HEK293T (cell line): Measurements from ENCODE around the gene MOCOS.
A peak's percentile ranks its signal among the peaks of the same experiment; 100 is the strongest.

Experiments used
- CTCF ChIA-PET: fragments of 350-600 bp; formaldehyde crosslinking; extraction: SDS; loops from one replicate; lab custom pipeline; 2021; ENCODE audit warnings: antibody characterized with exemption, inconsistent platforms; lab: Yijun Ruan, JAX
- POLR2A ChIA-PET: fragments of 350-600 bp; formaldehyde crosslinking; extraction: SDS; loops from one replicate; lab custom pipeline; 2020; ENCODE audit warnings: antibody characterized with exemption, inconsistent platforms; lab: Yijun Ruan, JAX
- DNase-seq: peaks from one replicate; pipeline ENCODE4 v3.0.0; 2012; ENCODE audit warnings: mixed read lengths; ENCODE audit errors: extremely low spot score
- ARNT ChIP-seq: fragments of 450-650 bp; IDR thresholded peaks from 2 replicates; pipeline ENCODE4 v1.6.1; 2017; ENCODE audit warnings: mild to moderate bottlenecking
- BHLHE40 ChIP-seq: fragments of 450-650 bp; IDR thresholded peaks from 2 replicates; pipeline ENCODE4 v1.6.1; 2016; ENCODE audit warnings: mild to moderate bottlenecking, moderate library complexity, borderline replicate concordance
- CTBP1 ChIP-seq: fragments of 450-650 bp; IDR thresholded peaks from 2 replicates; pipeline ENCODE4 v1.6.1; 2016; ENCODE audit warnings: borderline replicate concordance
- ELF4 ChIP-seq: fragments of 450-650 bp; IDR thresholded peaks from 2 replicates; pipeline ENCODE4 v1.6.1; 2017; ENCODE audit warnings: antibody characterized with exemption
- FOXA1 ChIP-seq: fragments of 450-650 bp; IDR thresholded peaks from 2 replicates; pipeline ENCODE4 v1.6.1; 2016; ENCODE audit warnings: mild to moderate bottlenecking
- FOXK2 ChIP-seq: fragments of 450-650 bp; IDR thresholded peaks from 2 replicates; pipeline ENCODE4 v1.6.1; 2016; ENCODE audit warnings: mild to moderate bottlenecking
- FOXM1 ChIP-seq: fragments of 450-650 bp; IDR thresholded peaks from 2 replicates; pipeline ENCODE4 v1.6.1; 2017; ENCODE audit warnings: mild to moderate bottlenecking, borderline replicate concordance
- HDGF ChIP-seq: fragments of 450-650 bp; IDR thresholded peaks from 2 replicates; pipeline ENCODE4 v1.6.1; 2017; ENCODE audit warnings: antibody characterized with exemption, borderline replicate concordance
- L3MBTL2 ChIP-seq: fragments of 450-650 bp; conservative IDR thresholded peaks from 2 replicates; pipeline ENCODE4 v1.6.1; 2016; ENCODE audit warnings: mild to moderate bottlenecking
- LEF1 ChIP-seq: fragments of 450-650 bp; IDR thresholded peaks from 2 replicates; pipeline ENCODE4 v1.6.1; 2017; ENCODE audit warnings: mild to moderate bottlenecking, borderline replicate concordance
- NFRKB ChIP-seq: fragments of 450-650 bp; IDR thresholded peaks from 2 replicates; pipeline ENCODE4 v1.6.1; 2016; ENCODE audit warnings: mild to moderate bottlenecking, moderate library complexity
- PKNOX1 ChIP-seq: fragments of 450-650 bp; IDR thresholded peaks from 2 replicates; pipeline ENCODE4 v1.6.1; 2016
- SP1 ChIP-seq: fragments of 450-650 bp; IDR thresholded peaks from 2 replicates; pipeline ENCODE4 v1.6.1; 2017
- SUZ12 ChIP-seq: fragments of 450-650 bp; IDR thresholded peaks from 2 replicates; pipeline ENCODE4 v1.6.1; 2016; ENCODE audit warnings: mild to moderate bottlenecking
- TARDBP ChIP-seq: fragments of 450-650 bp; IDR thresholded peaks from 2 replicates; pipeline ENCODE4 v1.6.1; 2016
- ZNF384 ChIP-seq: fragments of 450-650 bp; IDR thresholded peaks from 2 replicates; pipeline ENCODE4 v1.6.1; 2016

The MOCOS gene

GRCh38 chr18:36187193-36187825 lies at the start of gene MOCOS:
Gene MOCOS, plus strand, starts transcription at chr18:36187497. Its CDS starts 43 bp downstream, at chr18:36187540.
- DNase-seq, result peak; percentile 96
- no peak for TF ChIP-seq ELF4
- peak; percentile 84 for TF ChIP-seq L3MBTL2
- TF ChIP-seq TARDBP, result no peak
- CTCF ChIA-PET, result interaction anchor here (1.3 kb wide), 1 partner anchor 79 kb away, joined by 3 read pairs; no protein-coding TSS in a partner anchor
- POLR2A ChIA-PET, result interaction anchor here (0.8 to 1.4 kb wide), 3 partner anchors 10 to 59 kb away, joined by 3 to 4 read pairs (median 4); no protein-coding TSS in a partner anchor

GRCh38 chr18:36139245-36139644 lies 48.1 kb upstream of the MOCOS start:
- CTCF ChIA-PET, result interaction anchor here (0.6 to 1.7 kb wide), 4 partner anchors 9 to 145 kb away, joined by 3 to 5 read pairs (median 4); partner anchors contain the start of gene ELP2
- TF ChIP-seq ELF4 (no peak), ARNT (no peak), FOXM1 (no peak), PKNOX1 (no peak), FOXK2 (no peak), LEF1 (no peak), L3MBTL2 (no peak), ZNF384 (no peak), CTBP1 (no peak), HDGF (no peak), SP1 (no peak), NFRKB (no peak), SUZ12 (no peak)
- no peak for DNase-seq
- POLR2A ChIA-PET, result interaction anchor here (3.3 kb wide), 1 partner anchor 10 kb away, joined by 23 read pairs; the partner anchor contains the start of genes ELP2 and SLC39A6

GRCh38 chr18:36141576-36141975 lies 45.7 kb upstream of the MOCOS start:
- ChIA-PET POLR2A (interaction anchor here (3.3 kb wide), 1 partner anchor 12 kb away, joined by 23 read pairs; the partner anchor contains the start of genes ELP2 and SLC39A6), CTCF (interaction anchor here (0.7 kb wide), 1 partner anchor 123 kb away, joined by 8 read pairs; no protein-coding TSS in a partner anchor)
- TF ChIP-seq FOXM1 (no peak), SUZ12 (no peak), HDGF (no peak), PKNOX1 (no peak), FOXA1 (no peak), L3MBTL2 (no peak), ELF4 (no peak)
- no peak for DNase-seq

- ChIA-PET CTCF (no interaction called here), POLR2A (no interaction called here)
- no peak for DNase-seq
- TF ChIP-seq FOXA1 (no peak), PKNOX1 (no peak), FOXK2 (no peak), ELF4 (no peak), ZNF384 (no peak), FOXM1 (no peak), LEF1 (no peak), CTBP1 (no peak), NFRKB (no peak), TARDBP (no peak), HDGF (no peak), BHLHE40 (no peak), SUZ12 (no peak), ARNT (no peak), L3MBTL2 (no peak), SP1 (no peak)
Observed at GRCh38 chr18:36142751-36143150, 44.5 kb upstream of the MOCOS start.

- TF ChIP-seq FOXM1 (no peak), SP1 (no peak), NFRKB (no peak), FOXK2 (no peak), BHLHE40 (no peak), PKNOX1 (no peak), ARNT (no peak), HDGF (no peak)
- no peak for DNase-seq
- ChIA-PET CTCF (no interaction called here), POLR2A (no interaction called here)
Observed at GRCh38 chr18:36143391-36143790, 43.9 kb upstream of the MOCOS start.
